ENCODE measurements around the gene RAB11A. TPM values are rescaled to one million over a fixed set of nuclear protein-coding genes. Genes with fewer than 3 reads are reported as not detected.

RAB11A gene
- total RNA-seq, 1 donor from 2014 or later: 190 TPM

- FAIRE-seq (no peak), DNase-seq (ENCODE audit: low spot score in 2 of 2) (no peak)
Measured at GRCh38 chr15:65935391-65935790, 66.1 kb downstream of the RAB11A start.

GRCh38 chr15:65936282-65936681, 67.0 kb downstream of the RAB11A start:
- DNase-seq (ENCODE audit: low spot score in 2 of 2): no peak

GRCh38 chr15:65937054-65937453, 67.8 kb downstream of the RAB11A start:
- DNase-seq (ENCODE audit: low spot score in 2 of 2) (no peak), FAIRE-seq (no peak)

More at GRCh38 chr15:65936282-65936681, 67.0 kb downstream of the RAB11A start:
- no peak for FAIRE-seq

GRCh38 chr15:65937476-65937875, 68.2 kb downstream of the RAB11A start:
- DNase-seq (ENCODE audit: low spot score in 2 of 2): peak in 1 of 2 donors; percentile 34
- FAIRE-seq: no peak

- FAIRE-seq (no peak), DNase-seq (ENCODE audit: low spot score in 2 of 2) (no peak)
Measured at GRCh38 chr15:65938604-65939003, 69.3 kb downstream of the RAB11A start.

DNA sequence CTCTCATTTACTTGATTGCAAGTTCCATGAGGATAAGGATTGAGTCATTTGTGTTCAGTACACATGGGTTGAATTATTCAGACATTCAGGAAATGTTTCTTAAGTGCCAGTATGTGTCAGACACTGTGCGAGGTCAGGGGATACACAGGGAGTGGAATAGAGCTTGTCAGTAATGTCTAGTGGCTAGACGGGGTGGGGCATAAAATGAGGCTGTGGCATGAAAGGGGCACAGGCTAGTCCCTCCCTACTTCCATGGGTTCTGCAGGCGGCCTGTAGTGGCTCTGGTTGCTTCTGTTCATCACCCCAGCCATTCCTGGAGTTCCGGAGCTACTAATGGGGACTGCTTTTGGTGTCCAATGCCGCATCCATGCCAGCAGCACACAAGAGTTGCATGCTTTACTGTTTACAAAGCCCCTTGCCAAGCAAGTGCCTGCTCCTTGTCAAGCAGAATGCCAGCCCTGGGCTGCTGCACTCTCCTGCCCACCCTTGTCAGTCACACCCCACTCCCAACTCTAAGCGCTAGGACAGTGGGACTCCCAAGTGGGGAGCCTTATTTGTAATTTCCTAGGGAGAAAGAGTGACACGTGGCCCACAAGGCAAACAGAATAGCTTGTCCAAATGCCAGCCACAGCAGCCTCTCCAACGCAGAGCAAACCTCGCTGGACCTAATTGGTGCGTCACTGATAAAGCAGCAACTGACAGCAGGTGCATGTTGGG, 70.8 kb downstream of the RAB11A start:
- FAIRE-seq: no peak
- DNase-seq (ENCODE audit: low spot score in 2 of 2): no peak

- DNase-seq (ENCODE audit: low spot score in 2 of 2) (no peak), FAIRE-seq (no peak)
Measured at GRCh38 chr15:65940618-65940909, 71.3 kb downstream of the RAB11A start.

Small RNA genes within 50 kb of the gene (small RNA-seq; reads per million reads assigned to genes)
- gene RF00026: not detected

Other genes starting within 250 kb of the RAB11A start
- 1.6 TPM for gene SLC24A1, start 247.6 kb upstream of the RAB11A start, total RNA-seq
- gene DENND4A, start 77.2 kb upstream of the RAB11A start, total RNA-seq: 87.2 TPM